HG03135 (cell line): ENCODE measurements around the gene MYH9.
"Not testable (repeated sequence)": the region's sequence is repeated elsewhere in the genome, so short reads cannot be mapped to it uniquely, and the experiment has no call there.

Experiments
- ATAC-seq: cut with Tn5 transposase; IDR thresholded peaks from one replicate; pipeline ENCODE4 v1.9.1; 2021; ENCODE audit warnings: mild to moderate bottlenecking, moderate library complexity; ENCODE audit not compliant: unreplicated experiment

MYH9 gene

GRCh38 chr22:36280379-36280778 lies 107.4 kb downstream of the MYH9 start:
- no peak for ATAC-seq

GRCh38 chr22:36279219-36279666 lies 108.5 kb downstream of the MYH9 start:
- ATAC-seq = no peak

DNA sequence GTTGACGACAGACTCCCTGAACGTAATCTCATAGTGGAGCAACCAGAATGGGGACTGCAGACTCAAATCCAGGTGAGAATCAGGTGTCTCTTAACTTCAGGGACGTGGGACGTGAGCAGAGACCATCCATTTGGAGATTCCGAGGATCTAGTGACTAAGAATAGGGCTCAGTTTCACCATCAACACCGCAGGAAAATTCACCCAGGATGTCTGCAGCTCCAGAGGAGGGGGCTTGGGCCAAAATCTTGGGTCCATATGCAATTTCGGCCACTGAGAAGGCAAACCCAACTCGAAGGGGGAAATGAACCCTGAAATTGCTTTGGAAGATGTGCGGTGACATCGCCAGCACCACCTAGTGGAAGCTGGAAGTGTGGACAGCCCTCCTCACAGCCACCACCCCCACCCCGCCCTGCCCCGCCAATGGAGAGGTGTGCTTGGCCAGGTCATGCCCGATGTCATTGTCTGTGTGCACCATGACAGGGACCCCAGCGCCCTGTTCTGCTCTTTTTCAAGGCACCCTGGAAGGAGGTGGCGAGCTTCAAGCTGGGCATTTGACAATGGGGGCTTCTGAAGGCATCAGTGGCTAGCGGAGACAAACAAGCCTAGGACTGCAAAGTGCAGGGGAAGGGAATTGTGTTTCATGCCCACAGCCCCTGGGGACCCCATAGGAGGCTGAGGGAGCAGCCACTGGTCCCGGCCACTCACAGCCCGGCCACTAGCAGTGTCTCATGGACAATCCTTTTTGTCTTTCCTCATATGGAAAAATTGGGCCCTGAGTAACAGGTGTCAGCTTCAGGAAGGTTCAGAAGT lies 110.1 kb downstream of the MYH9 start:
- ATAC-seq = no peak

GRCh38 chr22:36274531-36274930 lies 113.2 kb downstream of the MYH9 start:
- no peak for ATAC-seq

DNA sequence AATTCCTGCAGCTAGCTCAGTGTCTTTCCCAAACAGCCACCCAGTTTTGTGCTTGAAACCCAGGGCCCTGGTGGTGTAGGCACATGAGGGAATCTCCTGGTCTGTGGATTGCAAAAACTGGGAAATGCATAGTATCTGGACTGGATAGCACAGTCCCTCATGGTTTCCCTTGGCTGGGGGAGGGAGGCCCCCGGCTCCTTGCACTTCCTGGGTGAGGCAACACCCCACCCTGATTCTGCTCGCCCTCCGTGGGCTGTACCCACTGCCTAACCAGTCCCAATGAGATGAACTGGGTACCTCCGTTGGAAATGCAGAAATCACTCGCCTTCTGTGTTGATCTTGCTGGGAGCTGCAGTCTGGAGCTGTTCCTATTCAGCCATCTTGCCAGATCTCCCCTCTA lies 115.8 kb downstream of the MYH9 start:
- not testable (repeated sequence) for ATAC-seq

- ATAC-seq = not testable (repeated sequence)
Measured at GRCh38 chr22:36271231-36271630, 116.5 kb downstream of the MYH9 start.

- no peak for ATAC-seq
Measured at GRCh38 chr22:36267896-36268485, 119.8 kb downstream of the MYH9 start.

DNA sequence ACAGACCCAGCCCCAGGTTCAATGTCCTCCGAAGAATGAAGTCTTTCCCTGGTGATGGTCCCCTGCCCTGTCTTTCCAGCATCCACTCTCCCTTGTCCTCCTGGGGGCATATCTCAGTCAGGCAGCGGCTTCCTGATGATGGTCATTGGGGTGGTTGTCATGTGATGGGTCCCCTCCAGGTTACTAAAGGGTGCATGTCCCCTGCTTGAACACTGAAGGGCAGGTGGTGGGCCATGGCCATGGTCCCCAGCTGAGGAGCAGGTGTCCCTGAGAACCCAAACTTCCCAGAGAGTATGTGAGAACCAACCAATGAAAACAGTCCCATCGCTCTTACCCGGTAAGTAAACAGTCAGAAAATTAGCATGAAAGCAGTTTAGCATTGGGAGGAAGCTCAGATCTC lies 120.7 kb downstream of the MYH9 start:
- ATAC-seq = no peak

GRCh38 chr22:36263886-36264664 lies 123.7 kb downstream of the MYH9 start:
- not testable (repeated sequence) for ATAC-seq

DNA sequence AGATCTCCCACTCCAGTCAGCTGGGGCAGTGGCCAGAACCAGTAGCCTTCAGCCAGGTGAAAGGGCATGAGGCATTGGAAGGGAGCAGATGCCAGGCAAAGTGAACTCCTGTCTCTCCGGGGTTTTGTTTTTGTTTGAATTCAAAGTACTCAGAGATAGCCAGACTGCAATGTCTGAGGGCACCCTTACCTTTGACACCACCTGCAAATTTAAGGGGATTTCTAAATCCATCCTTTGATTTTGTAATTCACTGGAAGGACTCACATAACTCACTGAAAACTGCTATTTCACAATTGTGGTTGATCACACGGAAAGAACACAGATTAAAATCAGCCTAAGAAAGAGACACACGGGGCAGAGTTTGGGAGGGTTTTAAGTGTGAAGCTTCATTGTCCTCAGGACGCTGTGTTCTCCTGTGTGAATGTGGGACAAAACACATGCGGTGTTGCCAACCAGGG lies 124.5 kb downstream of the MYH9 start:
- not testable (repeated sequence) for ATAC-seq

GRCh38 chr22:36262307-36262706 lies 125.5 kb downstream of the MYH9 start:
- not testable (repeated sequence) for ATAC-seq

GRCh38 chr22:36261675-36262074 lies 126.1 kb downstream of the MYH9 start:
- not testable (repeated sequence) for ATAC-seq

GRCh38 chr22:36259615-36260300 lies 128.0 kb downstream of the MYH9 start:
- ATAC-seq = no peak

DNA sequence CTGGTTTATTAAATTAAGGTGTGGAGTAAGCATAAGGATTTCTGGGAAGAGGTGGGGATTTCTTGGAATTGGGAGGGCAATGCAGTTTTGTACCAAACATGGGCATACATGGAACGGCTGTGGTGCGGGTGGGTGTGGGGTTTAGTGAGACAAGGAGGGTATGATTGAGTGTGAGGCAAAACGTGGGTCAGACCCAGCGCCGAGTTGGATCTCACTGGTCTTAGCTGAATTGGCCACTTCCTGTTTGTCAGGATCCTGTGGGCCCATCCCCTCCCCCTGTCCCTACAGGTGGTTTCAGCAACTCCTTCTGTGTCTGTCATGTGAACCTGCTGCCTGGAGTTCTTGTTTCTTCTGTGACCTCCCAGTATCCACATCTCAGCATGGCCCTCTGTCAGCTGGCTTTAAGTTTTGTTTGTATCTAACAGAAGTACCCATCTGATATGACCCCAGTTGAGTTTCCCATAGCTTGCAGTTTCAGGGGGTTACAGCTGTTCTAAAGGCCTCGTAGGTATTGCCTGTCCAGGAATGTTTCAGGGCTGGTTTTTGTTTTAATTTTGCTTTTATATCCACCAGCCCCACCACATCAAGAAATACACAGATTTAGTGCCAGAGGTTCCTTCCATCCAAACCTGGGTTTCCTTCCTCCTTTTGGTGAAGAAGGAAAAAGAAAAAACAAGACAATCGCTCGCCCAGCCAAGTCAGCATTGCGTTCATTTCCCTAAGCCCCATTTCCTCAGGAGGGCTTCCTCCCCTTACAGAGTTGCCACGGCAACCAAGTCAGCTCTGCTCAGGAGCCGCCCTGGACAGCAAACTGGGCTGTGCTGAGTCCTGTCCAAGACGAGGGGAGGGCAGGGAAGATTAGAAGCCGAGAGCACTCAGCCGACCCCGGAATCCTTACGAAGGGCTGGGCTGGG lies 128.8 kb downstream of the MYH9 start:
- no peak for ATAC-seq

- no peak for ATAC-seq
Measured at GRCh38 chr22:36257948-36258670, 129.7 kb downstream of the MYH9 start.

GRCh38 chr22:36257308-36257707 lies 130.5 kb downstream of the MYH9 start:
- no peak for ATAC-seq

DNA sequence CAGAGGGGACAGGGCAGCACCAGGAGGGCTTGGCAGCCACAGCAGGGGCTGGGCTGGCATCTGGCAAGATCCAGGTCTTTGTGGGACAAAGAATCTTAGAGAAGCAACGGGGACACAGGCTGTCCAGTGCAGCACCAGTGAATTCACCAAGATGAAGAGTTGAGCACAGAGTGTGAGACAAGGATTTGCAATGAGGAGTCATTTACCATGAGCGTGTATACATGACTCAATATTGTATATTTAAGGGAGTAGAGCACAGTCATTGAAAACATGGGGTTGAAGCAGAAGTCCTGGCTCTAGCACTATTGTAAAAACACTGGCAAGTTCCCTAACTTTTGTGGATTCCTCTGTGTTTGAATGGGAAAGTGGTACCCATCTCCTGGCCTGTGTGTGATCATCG lies 131.3 kb downstream of the MYH9 start:
- ATAC-seq = no peak

DNA sequence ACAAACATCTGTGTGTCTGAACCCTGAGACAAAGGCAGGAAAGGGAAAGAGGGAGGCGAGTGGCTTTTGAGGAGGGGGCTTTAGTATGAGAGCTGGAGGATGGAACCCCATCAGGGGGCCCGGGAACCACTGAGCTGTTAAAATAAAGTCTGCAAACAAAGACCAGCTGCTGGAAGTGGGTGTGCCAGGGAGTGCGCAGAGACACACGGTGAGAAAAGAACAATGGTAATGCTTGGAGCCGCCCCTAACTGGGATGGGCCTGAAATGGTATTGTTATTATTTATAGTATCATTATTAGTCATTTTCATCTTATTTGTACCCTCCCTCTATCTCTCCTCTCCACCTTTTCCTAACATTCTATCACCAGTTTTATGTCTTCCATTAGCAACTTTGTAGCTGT lies 132.2 kb downstream of the MYH9 start:
- ATAC-seq = not testable (repeated sequence)
